ENCODE measurements around the gene TASP1. TPM values are rescaled to one million over a fixed set of nuclear protein-coding genes. Genes with fewer than 3 reads are reported as not detected.

TASP1 gene
- total RNA-seq, 1 experiment from 2014 or later, result 13.9 TPM

DNA sequence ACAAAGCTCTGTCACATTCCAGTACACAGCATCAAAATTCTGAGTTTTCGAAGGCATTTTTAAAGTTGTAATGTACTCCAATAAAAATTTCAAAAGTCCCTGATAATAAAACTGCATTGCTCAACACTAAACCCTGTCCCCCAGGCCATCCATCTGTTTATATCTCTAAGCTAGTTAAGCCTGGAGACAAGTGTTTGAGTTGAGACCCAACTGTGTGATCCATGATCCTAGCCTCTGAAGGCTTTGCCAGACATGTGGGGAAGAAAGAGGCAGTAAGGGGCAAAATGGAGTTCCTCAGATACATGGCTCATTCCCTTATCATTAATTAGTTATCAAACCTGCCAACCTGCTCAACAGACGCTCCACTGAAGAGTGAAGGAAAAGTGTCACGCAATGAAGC lies 219.3 kb downstream of the TASP1 start:
- TF ChIP-seq EZH2phosphoT487 (IDR thresholded peaks at IDR 0.05; ENCODE audit: borderline replicate concordance, low read length) (no peak), CTCF (conservative IDR thresholded peaks at IDR 0.05; ENCODE audit: low read depth, low read length) (no peak), EZH2 (IDR thresholded peaks at IDR 0.05; ENCODE audit: low read length, unreplicated experiment) (no peak)
- H3K36me3 ChIP-seq (ENCODE audit: low read depth, low read length), result no peaks in the 10 kb centered on the region
- H3K9me3 ChIP-seq (ENCODE audit: low read length), result no peaks in the 10 kb centered on the region
- H3K79me2 ChIP-seq (ENCODE audit: low read length), result no peaks in the 10 kb centered on the region
- H3K27ac ChIP-seq (ENCODE audit: low read length), result no peak overlapping the region
- POLR2A ChIA-PET (ENCODE audit: unreplicated experiment), result no interaction called here
- CTCF ChIA-PET, result no interaction called here
- ATAC-seq (no peak), DNase-seq (no peak)
- no peak overlapping the region for H3K9ac ChIP-seq (ENCODE audit: low read length)
- H4K20me1 ChIP-seq (ENCODE audit: low read length), result no peaks in the 10 kb centered on the region
- no TSS peak for BruUV-seq (replicated peaks)
- intact Hi-C loops (cut with micrococcal nuclease), result no loop called here
- H2AFZ ChIP-seq (ENCODE audit: low read length), result no peak overlapping the region
- H3K4me2 ChIP-seq (ENCODE audit: low read length), result no peak overlapping the region
- no peak overlapping the region for H3K4me3 ChIP-seq (ENCODE audit: low read length)
- no peaks in the 10 kb centered on the region for H3K9me2 ChIP-seq (replicated peaks; ENCODE audit: low read length)
- H3K4me1 ChIP-seq (ENCODE audit: insufficient read depth, low read length), result no peaks in the 10 kb centered on the region
- no peaks in the 10 kb centered on the region for H3K27me3 ChIP-seq (ENCODE audit: low read length)
- no peaks in the 10 kb centered on the region for H3F3A ChIP-seq (ENCODE audit: low read length, unreplicated experiment)

DNA sequence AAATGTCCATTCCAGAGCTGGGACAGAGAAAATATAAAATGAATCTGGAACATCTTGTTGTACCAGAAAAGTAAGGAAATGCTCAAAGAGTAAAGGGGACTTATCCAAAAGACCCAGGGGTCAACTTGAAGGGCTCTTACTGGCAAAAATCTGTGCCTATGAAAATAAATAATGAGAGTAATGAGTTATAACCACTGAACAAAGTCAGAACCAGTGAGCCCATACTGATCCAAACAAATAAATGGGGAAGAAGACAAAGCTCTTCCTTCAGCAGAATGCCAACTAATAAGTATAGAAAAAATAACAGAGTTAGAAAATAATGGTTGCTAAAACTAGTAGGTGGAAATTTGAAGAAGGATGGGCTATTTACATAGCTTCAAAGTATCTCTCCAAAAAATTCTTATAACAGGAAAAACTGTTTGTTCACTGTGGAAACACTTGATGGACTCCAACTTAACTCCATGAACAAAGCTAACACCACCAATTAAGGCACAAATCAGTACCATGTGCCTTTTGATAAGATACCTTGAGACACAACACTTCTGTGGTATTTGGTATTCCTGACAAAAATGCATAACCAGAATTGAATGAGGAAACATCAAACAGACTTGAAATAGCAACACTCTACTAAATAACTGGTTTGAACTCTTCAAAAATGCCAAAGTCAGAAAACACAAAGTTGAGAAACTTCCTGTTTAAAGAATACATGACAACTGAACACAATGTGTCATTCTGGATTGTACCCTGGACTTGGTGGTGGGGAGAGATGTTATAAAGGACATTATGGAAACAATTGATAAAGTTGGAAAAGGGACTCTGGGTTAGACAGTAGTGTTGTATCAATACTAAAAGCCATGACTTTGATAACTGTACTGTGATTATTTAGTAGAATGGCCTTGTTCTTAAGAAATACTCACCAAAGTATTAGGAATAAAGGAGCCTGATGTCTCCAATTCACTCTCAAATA lies 220.2 kb downstream of the TASP1 start:
- H3F3A ChIP-seq (ENCODE audit: low read length, unreplicated experiment), result peaks cover 5% of the 10 kb centered on the region
- H3K9me3 ChIP-seq (ENCODE audit: low read length), result no peaks in the 10 kb centered on the region
- H3K79me2 ChIP-seq (ENCODE audit: low read length), result no peaks in the 10 kb centered on the region
- H3K4me3 ChIP-seq (ENCODE audit: low read length), result no peak overlapping the region
- no peak overlapping the region for H3K27ac ChIP-seq (ENCODE audit: low read length)
- CTCF ChIA-PET, result no interaction called here
- TF ChIP-seq EZH2phosphoT487 (IDR thresholded peaks at IDR 0.05; ENCODE audit: borderline replicate concordance, low read length), result no peak
- no peaks in the 10 kb centered on the region for H3K27me3 ChIP-seq (ENCODE audit: low read length)
- no peaks in the 10 kb centered on the region for H3K9me2 ChIP-seq (replicated peaks; ENCODE audit: low read length)
- no TSS peak for BruUV-seq (replicated peaks)
- no peak overlapping the region for H2AFZ ChIP-seq (ENCODE audit: low read length)
- DNase-seq (no peak), ATAC-seq (no peak)
- no peak overlapping the region for H3K4me2 ChIP-seq (ENCODE audit: low read length)
- intact Hi-C loops (cut with micrococcal nuclease), result no loop called here
- no peaks in the 10 kb centered on the region for H3K36me3 ChIP-seq (ENCODE audit: low read depth, low read length)
- H3K4me1 ChIP-seq (ENCODE audit: insufficient read depth, low read length), result peaks cover 6% of the 10 kb centered on the region
- POLR2A ChIA-PET (ENCODE audit: unreplicated experiment), result no interaction called here
- H4K20me1 ChIP-seq (ENCODE audit: low read length), result no peaks in the 10 kb centered on the region
- no peak overlapping the region for H3K9ac ChIP-seq (ENCODE audit: low read length)

DNA sequence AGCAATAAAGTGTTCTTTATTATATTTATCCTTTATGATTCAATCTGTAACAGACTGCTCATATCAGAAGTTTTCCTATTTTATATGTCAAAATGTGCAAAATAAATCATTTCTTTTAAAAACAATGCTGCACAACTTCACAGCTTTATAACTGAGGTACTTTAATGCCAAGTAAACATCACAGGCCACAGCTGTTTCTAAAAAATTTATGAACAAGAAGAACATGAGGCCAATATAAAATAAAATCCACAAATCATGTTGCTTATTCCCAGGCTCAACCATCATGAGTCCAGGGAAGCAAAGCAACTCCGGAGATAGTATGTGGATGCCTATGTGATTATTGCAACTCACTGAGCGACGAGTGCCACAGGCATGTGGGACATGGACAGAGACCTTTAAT lies 222.2 kb downstream of the TASP1 start:
- Histone ChIP-seq H4K20me1 (ENCODE audit: low read length) (no peaks in the 10 kb centered on the region), H3K79me2 (ENCODE audit: low read length) (no peaks in the 10 kb centered on the region), H3K4me2 (ENCODE audit: low read length) (no peak overlapping the region), H3K27me3 (ENCODE audit: low read length) (no peaks in the 10 kb centered on the region), H3F3A (ENCODE audit: low read length, unreplicated experiment) (peaks cover 8% of the 10 kb centered on the region), H3K9me3 (ENCODE audit: low read length) (no peaks in the 10 kb centered on the region), H3K9ac (ENCODE audit: low read length) (no peak overlapping the region), H3K4me1 (ENCODE audit: insufficient read depth, low read length) (peaks cover 22% of the 10 kb centered on the region), H3K4me3 (ENCODE audit: low read length) (no peak overlapping the region), H3K9me2 (replicated peaks; ENCODE audit: low read length) (no peaks in the 10 kb centered on the region), H3K36me3 (ENCODE audit: low read depth, low read length) (no peaks in the 10 kb centered on the region), H3K27ac (ENCODE audit: low read length) (no peak overlapping the region), H2AFZ (ENCODE audit: low read length) (no peak overlapping the region)
- TF ChIP-seq EZH2phosphoT487 (IDR thresholded peaks at IDR 0.05; ENCODE audit: borderline replicate concordance, low read length), result no peak
- no peak for TF ChIP-seq CTCF (conservative IDR thresholded peaks at IDR 0.05; ENCODE audit: low read depth, low read length)
- no peak for TF ChIP-seq EZH2 (IDR thresholded peaks at IDR 0.05; ENCODE audit: low read length, unreplicated experiment)
- BruUV-seq (replicated peaks), result no TSS peak
- no peak for ATAC-seq
- POLR2A ChIA-PET (ENCODE audit: unreplicated experiment), result interaction anchor here (0.6 kb wide), 1 partner anchor 271 kb away, joined by 9 read pairs; no protein-coding TSS in a partner anchor
- CTCF ChIA-PET, result no interaction called here
- intact Hi-C loops (cut with micrococcal nuclease), result no loop called here
- no peak for DNase-seq
